NCI-H446 treated with DMSO at 0.1 percent for 48 hours (cell line): ENCODE results near the gene SCYL2.
"Not testable (repeated sequence)": the region's sequence is repeated elsewhere in the genome, so short reads cannot be mapped to it uniquely, and the experiment has no call there.

Source experiments
- DNase-seq: peaks from one replicate; lab custom pipeline; 2025; lab: John Stamatoyannopoulos, UW

SCYL2 gene, protein sequence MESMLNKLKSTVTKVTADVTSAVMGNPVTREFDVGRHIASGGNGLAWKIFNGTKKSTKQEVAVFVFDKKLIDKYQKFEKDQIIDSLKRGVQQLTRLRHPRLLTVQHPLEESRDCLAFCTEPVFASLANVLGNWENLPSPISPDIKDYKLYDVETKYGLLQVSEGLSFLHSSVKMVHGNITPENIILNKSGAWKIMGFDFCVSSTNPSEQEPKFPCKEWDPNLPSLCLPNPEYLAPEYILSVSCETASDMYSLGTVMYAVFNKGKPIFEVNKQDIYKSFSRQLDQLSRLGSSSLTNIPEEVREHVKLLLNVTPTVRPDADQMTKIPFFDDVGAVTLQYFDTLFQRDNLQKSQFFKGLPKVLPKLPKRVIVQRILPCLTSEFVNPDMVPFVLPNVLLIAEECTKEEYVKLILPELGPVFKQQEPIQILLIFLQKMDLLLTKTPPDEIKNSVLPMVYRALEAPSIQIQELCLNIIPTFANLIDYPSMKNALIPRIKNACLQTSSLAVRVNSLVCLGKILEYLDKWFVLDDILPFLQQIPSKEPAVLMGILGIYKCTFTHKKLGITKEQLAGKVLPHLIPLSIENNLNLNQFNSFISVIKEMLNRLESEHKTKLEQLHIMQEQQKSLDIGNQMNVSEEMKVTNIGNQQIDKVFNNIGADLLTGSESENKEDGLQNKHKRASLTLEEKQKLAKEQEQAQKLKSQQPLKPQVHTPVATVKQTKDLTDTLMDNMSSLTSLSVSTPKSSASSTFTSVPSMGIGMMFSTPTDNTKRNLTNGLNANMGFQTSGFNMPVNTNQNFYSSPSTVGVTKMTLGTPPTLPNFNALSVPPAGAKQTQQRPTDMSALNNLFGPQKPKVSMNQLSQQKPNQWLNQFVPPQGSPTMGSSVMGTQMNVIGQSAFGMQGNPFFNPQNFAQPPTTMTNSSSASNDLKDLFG

DNA sequence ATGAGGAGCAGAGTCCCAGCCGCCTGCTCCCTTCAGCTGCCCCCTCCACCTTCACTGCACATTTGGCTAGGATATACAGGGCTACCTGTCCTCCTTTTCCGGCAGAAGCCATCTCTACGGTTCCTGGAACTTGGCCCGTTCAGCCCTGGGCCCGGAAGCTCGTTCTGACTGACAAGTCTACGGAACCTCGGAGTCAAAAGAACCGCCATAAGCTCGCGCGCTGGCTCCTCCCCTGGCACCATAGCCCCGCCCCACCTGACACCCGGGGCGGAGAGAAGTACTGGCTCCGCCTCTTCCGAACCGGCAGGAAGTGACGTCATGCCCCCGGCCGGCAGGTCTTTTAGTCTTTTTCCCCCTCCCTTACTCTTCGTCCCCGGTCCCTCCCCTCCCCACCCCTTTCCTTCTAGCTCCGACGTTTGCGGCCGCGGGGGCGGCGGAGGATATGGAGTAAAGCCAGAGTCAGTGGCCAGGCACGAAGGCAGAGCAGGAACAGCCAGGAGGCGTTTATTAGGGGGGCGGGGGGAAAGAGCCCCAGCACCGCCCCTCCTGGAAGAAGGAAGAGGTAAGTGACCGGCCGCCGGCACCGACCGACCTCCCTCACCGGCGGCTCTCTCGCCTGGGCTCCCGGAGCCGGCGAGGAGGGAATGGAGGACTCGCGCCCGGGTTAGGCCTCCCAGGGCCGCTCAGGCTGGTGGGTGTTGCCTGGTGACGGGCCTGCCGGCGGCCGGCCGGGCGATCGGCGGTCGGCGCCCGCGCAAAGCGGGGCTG, at the start of gene SCYL2, which contains the start of gene DEPDC4:
Gene SCYL2 (plus strand): TSS at position 343 of the 768 bp plus-strand sequence. CDS start 15,794 bp downstream, outside the sequence.
Gene DEPDC4 (minus strand): TSS at position 245 of the 768 bp plus-strand sequence. CDS start 3 bp downstream, at position 242.
- peak; percentile 91 for DNase-seq

DNA sequence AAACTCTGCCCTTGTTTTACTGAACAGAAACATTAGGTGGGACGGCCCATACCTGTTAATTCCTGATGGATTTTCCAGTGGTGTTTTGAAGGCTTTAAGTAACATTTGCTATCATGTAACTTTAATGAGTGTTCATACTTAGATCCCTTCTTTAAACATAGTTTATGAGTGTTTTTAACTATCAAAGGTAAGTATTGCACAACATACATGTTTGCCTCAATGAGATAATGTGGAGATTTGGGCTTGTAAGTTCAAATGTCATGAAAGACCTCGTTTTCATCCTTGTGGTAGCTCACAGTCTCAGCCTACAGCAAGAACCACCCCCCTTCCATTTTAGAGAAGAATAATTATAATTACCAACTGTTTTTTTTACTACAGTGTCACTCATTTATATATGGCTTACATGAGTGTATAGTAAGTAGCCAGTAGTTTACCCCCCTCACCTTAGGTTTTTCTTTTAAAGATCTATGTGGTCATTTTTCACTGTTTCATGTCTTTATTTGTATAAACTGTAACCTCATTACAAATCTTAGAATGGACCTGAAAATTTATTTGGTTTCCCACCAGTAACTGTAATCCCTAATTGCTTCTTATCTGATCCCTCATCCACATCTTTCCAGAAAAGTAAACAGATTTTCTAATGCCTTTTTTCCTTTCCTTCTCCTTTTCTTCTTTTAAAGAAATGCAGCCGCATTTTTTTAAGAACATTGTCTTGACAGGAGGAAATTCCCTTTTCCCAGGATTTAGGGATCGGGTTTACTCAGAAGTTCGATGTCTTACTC, 47.5 kb upstream of the SCYL2 start:
- DNase-seq, result no peak

DNA sequence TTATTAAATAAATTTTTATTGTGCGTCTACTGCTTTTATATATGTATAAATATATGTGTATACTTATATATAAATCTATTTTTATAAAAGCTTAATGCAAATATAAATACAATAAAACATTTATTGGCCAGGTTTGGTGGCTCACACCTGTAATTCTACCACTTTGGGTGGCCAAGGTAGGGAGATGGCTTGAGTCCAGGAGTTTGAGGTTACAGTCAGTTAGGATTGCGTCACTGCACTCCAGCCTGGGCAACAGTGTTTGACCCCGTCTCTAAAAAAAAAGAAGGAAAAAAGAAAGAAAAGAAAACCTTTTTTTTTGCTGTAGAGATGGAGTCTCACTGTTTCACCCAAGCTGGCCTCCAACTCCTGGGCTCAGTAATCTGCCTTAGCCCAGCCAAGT, 45.5 kb upstream of the SCYL2 start:
- no peak for DNase-seq

DNA sequence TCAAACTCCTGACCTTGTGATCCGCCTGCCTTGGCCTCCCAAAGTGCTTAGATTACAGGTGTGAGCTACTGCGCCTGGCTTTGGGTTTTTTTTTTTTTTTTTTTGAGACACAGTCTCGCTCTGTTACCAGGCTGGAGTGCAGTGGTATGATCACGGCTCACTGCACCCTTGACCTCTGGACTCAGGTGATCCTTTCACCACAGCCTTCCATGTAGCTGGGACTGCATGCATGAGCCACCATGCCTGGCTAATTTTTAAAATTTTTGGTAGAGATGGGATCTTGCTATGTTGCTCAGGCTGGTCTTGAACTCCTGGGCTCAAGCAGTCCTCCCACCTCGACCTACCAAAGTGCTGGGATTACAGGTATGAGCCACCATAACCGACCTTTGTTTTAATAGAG, 44.8 kb upstream of the SCYL2 start:
- not testable (repeated sequence) for DNase-seq

DNA sequence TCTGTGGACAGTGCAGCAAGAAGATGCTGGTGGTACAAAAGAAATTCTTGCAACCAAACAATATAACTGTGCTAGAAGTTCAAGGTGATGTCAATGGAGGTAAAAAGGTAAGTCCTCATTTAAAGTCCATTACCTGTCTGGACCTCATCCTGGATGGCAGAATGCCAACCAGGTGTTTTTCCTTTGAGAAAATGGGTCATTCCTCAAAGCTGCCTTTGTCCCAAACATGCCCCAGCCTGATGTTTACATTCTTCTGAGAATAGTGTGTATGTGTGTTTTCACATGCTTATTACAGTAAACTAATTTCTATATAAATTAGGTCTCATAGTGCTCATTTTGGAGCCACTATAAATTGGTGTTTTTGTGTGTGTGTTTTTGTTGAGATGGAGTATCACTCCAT, 41.5 kb upstream of the SCYL2 start:
- no peak for DNase-seq

DNA sequence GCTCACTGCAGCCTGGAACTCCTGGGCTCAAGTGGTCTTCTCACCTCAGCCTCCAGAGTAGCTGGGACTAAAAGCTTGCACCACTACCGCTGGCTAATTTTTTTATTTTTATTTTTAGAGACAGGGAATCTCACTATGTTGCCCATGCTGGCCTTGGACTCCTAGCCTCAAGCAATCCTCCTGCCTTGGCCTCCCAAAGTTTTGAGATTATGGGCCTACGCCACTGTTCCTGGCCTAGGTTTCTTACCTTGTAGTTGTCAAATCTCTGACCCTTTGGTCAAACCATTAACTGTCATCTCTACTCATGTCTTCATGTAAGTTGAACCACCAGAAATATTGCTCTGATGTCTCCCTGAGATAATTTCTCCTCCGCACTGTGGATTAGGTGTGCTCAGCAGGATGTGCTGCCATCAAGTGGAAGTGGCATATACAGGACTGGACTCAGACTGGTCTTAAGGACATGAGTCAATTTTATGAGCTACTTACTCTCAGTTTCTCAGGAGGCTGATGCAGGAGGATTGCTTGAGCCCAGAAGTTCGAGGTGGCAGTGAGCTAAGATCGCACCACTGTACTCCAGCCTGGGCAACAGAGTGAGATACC, 37.8 kb upstream of the SCYL2 start:
- DNase-seq, result peak; percentile 4

DNA sequence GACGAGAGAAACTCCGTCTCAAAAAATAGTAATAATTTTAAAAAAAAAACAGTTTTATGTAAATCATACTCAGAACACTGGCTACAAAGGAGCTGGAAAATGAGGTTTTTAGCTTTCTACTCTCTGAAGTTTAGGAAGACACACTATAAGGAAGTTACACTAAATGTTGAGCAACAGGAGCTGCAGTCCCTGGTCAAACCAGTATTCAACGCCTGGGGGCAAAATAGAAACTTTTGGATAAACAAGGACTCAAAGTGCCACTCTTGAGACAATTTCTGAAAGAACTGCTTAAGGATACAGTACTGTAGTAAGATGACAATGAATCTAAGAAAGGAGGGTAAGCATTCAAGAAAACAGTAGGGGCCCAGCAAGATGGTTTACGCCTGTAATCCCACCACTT, 37.1 kb upstream of the SCYL2 start:
- DNase-seq, result no peak

DNA sequence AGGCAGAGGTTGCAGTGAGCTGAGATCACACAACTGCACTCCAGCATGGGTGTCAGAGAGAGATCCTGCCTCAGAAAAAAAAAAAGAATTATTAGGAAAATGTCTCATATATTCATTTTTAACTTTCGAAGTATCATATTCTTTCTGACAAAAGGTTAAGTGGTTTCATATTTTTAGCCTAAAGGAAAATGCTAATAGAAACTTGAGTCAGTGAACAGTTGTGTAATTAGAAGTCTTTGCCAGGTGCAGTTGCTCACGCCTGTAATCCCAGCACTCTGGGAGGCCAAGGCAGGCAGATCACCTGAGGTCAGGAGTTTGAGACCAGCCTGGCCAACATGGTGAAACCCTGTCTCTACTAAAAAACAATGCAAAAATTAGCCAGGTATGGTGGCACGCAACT, 35.1 kb upstream of the SCYL2 start:
- DNase-seq, result not testable (repeated sequence)

DNA sequence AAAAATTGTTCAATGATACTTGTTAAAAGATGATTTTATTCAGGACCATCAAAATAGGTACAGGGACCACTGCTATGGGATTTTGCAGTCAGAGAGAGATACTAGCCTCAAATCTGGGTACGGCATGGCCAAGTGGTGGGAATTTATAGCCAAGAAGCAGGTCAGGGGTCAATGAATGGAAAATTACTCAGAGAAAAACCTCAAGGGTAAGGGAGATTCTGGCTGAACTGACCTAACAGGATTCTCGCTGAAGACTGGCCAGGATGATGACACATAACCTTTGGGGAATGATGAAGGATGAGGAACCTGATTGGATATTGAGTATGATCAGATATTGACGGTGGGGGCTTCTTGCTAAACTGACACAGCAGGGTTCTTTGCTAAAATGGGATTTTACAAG, 32.8 kb upstream of the SCYL2 start:
- no peak for DNase-seq

DNA sequence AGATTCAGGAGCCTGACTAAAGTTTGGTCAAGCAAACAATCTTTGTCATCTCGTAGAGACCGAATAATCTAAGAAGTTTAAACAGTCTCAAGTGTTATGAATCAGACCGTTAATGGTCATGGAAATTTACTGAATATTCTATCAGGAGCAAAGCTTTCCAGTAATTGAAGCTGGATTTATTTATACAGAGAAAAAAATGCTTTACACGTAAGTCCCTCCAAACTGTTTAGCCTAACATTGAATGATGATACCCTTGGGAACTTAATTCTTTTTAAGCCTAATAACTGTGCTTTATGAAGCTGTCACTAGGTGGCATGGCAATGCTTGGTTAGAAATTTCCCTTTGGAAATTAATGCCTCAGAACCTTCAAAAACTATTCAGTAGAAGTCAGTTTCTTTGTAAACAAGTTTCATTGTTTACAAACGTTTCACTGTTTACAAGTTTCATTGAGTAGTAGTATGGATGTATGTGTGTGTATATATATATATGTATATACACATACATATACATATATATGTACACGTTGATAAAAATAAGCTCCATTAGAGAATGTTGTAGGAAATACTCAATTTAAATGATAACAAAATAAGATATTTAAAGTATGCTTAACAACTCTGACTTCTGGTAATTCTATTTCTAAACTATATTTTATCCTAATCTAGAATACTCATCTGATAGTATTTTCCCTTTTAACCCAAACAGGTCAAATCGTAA, 32.2 kb upstream of the SCYL2 start:
- peak; percentile 21 for DNase-seq

DNA sequence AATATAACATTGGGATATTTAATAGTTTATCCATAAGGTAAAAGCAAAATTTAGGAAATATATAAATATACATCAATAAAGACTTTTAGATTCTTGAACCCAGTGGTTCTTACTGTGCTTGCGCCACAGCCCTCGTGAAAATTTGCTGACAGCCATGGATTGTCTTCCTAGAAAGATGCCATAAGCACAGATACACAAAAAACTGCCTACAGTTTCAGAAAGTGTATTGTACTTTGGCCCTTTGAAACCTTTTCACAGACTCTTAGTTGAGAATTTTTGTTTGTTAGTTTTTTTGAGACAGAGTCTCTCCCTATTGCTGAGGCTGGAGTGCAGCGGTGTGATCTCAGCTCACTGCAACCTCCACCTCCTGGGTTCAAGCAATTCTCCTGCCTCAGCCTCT, 28.2 kb upstream of the SCYL2 start:
- DNase-seq, result no peak

DNA sequence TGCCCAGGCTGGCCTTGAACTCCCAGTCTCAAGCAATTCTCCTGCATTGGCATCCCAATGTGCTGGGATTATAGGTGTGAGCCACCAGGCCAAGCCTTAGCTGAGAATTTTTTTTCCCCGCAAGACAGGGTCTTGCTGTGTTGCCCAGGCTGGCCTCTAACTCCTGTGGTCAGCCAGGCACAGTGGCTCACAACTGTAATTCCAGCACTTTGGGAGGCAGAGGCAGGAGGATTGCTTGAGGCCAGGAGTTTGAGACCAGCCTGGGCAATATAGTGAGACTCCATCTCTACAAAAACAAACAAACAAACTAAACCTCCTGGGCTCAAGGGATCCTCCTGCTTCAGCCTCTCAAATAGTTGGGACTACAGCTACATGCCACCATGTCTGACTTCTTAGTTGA, 27.4 kb upstream of the SCYL2 start:
- no peak for DNase-seq

DNA sequence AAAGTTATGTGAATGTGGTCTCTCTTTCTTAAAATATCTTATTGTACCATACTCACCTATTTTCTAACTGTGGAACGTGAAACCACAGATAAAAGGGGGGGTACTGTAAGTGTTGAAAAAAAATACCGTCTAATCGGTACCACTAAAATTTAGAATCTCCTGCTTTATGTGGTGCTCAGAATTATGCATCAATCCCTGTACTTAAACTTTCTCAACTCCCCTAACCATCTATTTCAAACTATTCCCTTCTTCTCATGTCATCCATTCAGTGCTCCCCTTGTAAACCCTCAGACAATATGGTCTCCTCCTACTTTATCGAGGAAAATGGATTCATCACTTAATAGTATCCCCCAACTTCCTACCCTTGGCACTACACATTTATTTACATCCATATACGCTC, 23.8 kb upstream of the SCYL2 start:
- DNase-seq, result no peak

DNA sequence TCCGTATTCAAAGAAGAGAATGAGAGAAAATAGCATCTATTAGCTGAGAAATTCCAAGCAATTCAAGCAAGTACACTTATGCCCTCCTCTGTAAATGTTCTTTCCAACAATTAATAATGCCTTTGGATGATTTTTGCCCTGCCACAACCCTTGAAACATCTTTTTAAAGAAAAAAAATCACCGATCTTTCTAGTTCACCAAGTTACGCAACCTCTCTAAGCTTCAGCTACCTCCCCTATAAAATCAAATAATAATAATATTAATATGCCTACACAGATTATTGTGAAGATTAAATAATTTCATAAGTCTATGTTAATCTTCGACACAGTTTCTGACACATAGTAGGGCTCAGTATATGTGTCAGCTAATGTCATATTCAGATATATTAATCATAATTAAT, 19.2 kb upstream of the SCYL2 start:
- no peak for DNase-seq

DNA sequence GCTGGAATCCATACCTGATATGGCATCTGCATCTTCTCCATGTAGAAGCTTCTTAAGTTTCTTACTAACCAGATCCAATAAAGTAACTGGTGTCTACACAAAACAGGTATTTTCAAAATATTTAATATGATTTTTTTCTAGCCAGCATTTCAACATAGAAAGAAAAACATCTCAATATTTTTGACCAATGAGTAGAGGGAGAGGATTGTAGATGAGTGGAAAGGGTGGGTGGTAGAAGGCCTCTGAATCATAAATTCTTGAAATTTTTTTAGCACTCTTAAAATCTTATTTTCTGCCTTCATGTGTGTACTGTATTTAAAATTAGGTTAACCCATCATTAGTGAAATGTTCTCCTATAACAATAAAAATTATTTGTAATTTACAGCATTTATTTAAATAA, 18.1 kb upstream of the SCYL2 start:
- no peak for DNase-seq

DNA sequence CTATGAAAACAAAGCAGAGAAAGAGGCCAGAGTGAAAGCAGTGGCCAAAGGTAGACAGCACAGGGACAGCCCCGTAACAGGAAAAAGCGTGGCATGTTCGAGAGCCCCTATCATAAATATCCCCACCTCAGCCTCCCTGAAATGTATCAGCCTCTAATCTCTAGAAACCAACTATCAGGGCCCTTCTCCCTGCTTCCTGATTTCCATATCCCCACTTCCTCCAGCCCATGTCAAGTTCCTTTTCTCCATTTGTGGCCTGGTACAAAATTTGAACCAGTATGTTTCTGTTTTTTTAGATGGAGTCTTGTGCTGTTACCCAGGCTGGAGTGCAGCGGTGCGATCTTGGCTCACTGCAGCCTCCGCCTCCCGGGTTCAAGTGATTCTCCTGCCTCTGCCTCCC, 17.0 kb upstream of the SCYL2 start:
- no peak for DNase-seq

DNA sequence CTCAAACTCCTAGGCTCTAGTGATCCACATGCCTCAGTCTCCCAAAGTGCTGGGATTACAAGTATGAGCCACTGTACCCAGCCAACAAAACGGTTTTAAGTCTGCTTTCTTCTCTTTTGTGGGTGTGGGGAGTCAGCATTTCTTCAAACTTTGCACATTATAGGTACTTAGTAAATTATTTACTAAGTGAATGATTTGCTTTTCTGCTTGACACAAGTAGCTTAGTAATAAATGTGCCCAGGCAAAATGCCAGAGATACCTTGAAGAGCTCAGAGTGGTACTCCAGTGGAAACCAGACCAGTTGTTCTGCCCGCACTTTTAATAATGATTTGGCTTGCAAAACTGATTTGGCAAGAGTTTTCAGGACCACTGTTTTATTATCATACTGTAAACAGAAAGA, 15.1 kb upstream of the SCYL2 start:
- no peak for DNase-seq

DNA sequence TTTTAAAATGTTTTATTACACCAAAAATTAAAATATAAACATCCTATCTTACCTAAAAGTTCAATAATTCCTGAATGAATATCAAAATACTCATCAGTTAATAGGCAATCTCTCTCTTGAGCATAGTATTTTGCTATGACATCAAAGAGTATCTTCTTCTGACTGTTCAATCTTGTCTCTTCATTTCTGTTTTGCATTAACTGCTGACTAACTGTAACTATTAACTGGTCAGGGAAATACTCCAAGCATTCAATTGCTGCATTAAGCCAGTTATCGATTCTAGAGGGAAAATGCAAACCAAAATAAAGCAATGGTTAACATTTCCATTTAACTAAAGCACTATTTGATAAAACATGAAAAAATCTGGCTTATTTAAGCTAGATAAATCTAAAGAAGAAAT, 13.5 kb upstream of the SCYL2 start:
- DNase-seq, result no peak

DNA sequence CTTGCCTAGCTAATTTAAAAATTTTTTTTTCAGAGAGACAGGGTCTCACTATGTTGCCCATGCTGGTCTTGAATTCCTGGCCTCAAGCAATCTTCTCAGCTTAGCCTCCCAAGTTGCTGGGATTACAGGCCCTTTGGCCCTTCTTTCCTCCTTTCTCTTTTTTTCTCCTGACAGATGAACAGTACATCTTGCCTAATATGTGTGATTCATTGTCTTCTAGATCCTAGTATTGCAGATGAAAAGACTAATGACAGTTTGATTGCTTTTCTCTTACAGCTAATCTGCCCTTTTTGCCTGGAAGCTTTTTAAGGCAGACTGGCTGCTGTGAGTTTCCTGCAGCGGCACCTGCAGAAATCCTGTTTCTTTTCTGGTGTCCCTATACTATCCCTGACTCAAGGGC, 12.1 kb upstream of the SCYL2 start:
- DNase-seq, result no peak

DNA sequence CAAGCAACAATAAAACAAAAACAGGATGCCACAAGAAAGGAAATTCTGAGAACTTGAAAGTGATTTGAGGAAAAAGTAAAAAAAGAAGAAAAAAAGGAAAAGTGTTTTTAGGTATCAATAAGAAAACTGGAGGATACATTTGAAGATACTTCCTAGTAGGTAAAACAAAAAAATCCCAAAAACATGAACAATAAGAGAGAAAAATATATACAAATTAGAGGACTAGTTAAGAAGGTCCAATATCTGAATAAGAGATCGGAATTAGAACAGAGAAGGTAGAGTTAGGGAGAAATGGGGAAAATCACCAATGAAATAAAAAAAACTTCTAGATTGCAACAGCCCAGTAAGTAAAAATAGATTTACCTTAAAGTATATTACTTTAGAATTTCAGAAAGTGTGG, 8.8 kb upstream of the SCYL2 start:
- no peak for DNase-seq
